ENCODE data around the gene PRR23E. TPM values are rescaled to one million over a fixed set of nuclear protein-coding genes. Genes with fewer than 3 reads are reported as not detected.

The PRR23E gene
- total RNA-seq, 2 experiments from 2014 or later = not detected

- Histone ChIP-seq H2AFZ (ENCODE audit: low read length) (no peak overlapping the region), H3K4me1 (ENCODE audit: insufficient read depth, low read length, poor library complexity, severe bottlenecking) (no peaks in the 10 kb centered on the region), H3K79me2 (ENCODE audit: insufficient read depth, low read depth, low read length) (no peaks in the 10 kb centered on the region), H3K9me3 (ENCODE audit: low read length) (no peaks in the 10 kb centered on the region), H3K4me2 (ENCODE audit: low read length) (no peak overlapping the region), H3K27ac (ENCODE audit: low read depth, low read length, poor library complexity, severe bottlenecking) (no peak overlapping the region), H4K20me1 (ENCODE audit: insufficient read depth, low read length) (no peaks in the 10 kb centered on the region), H3K4me3 (ENCODE audit: low read depth, low read length, poor library complexity, severe bottlenecking) (no peak overlapping the region), H3K9me2 (ENCODE audit: insufficient read depth, low read length) (no peaks in the 10 kb centered on the region), H3K36me3 (ENCODE audit: insufficient read depth, low read length) (no peaks in the 10 kb centered on the region)
- ChIA-PET CTCF (ENCODE audit: unreplicated experiment) (no interaction called here), POLR2A (no interaction called here)
- TF ChIP-seq CTCF (conservative IDR thresholded peaks at IDR 0.05; ENCODE audit: low read length) (no peak), EZH2phosphoT487 (IDR thresholded peaks at IDR 0.05; ENCODE audit: borderline replicate concordance, low read depth, low read length) (no peak)
- BruUV-seq (replicated peaks) = no TSS peak
- no peak for DNase-seq (ENCODE audit: low spot score)
- intact Hi-C loops (cut with micrococcal nuclease; ENCODE audit: unreplicated experiment) = no loop called here
These were observed 17.1 kb downstream of the PRR23E start for GRCh38 chr3:127209840-127210653.

- TF ChIP-seq EZH2phosphoT487 (IDR thresholded peaks at IDR 0.05; ENCODE audit: borderline replicate concordance, low read depth, low read length) = no peak
- no peak for TF ChIP-seq CTCF (conservative IDR thresholded peaks at IDR 0.05; ENCODE audit: low read length)
- Histone ChIP-seq H3K27ac (ENCODE audit: low read depth, low read length, poor library complexity, severe bottlenecking) (no peak overlapping the region), H3K4me2 (ENCODE audit: low read length) (no peak overlapping the region), H4K20me1 (ENCODE audit: insufficient read depth, low read length) (no peaks in the 10 kb centered on the region), H3K9me3 (ENCODE audit: low read length) (no peaks in the 10 kb centered on the region), H2AFZ (ENCODE audit: low read length) (no peak overlapping the region), H3K9me2 (ENCODE audit: insufficient read depth, low read length) (no peaks in the 10 kb centered on the region), H3K79me2 (ENCODE audit: insufficient read depth, low read depth, low read length) (no peaks in the 10 kb centered on the region), H3K4me3 (ENCODE audit: low read depth, low read length, poor library complexity, severe bottlenecking) (no peak overlapping the region), H3K4me1 (ENCODE audit: insufficient read depth, low read length, poor library complexity, severe bottlenecking) (no peaks in the 10 kb centered on the region), H3K36me3 (ENCODE audit: insufficient read depth, low read length) (no peaks in the 10 kb centered on the region)
- POLR2A ChIA-PET = no interaction called here
- no peak for DNase-seq (ENCODE audit: low spot score)
- no TSS peak for BruUV-seq (replicated peaks)
- intact Hi-C loops (cut with micrococcal nuclease; ENCODE audit: unreplicated experiment) = no loop called here
- CTCF ChIA-PET (ENCODE audit: unreplicated experiment) = no interaction called here
These were observed 17.7 kb downstream of the PRR23E start for GRCh38 chr3:127210654-127210943.
